HL-60 (cell line): ENCODE results near the gene ZSWIM6.

ENCODE experiments used
- CTCF ChIP-seq: IDR thresholded peaks from one replicate; pipeline ENCODE4 v1.5.1; 2011; ENCODE audit warnings: low read length, control low read depth, inconsistent platforms; ENCODE audit not compliant: insufficient read depth
- REST ChIP-seq: IDR thresholded peaks from 2 replicates; pipeline ENCODE4 v1.6.1; 2012; ENCODE audit warnings: low read depth; ENCODE audit not compliant: insufficient replicate concordance
- SPI1 ChIP-seq: IDR thresholded peaks from 2 replicates; pipeline ENCODE4 v1.6.1; 2012; ENCODE audit warnings: low read depth, mild to moderate bottlenecking, borderline replicate concordance

DNA sequence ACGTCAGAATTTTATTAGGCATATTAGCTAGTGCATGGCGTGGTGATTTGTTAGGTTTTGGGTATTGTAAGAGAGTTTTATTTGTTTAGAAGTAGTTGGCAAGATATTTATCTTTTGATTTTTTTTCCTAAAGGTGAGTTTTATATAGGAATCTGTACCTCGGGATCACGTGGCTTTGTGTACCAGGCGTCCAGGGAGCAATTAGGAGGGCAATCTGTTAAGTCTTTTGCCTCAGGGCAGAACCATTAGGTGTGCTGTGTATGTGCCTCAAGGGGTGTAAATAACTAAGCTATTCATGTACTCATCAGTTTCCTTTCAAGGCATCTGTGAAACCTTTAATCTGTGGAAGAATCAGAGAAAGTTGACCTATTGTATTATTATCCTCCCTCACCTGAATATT, 39.4 kb downstream of the ZSWIM6 start:
- TF ChIP-seq CTCF (no peak), REST (no peak), SPI1 (no peak)
